HS-5 (cell line): Measurements from ENCODE around the gene IFNA7.
"Not testable (repeated sequence)": the region's sequence is repeated elsewhere in the genome, so short reads cannot be mapped to it uniquely, and the experiment has no call there.

Source experiments
- DNase-seq: peaks from one replicate; pipeline ENCODE4 v3.0.0-alpha.2; 2012; ENCODE audit warnings: low read depth

IFNA7 gene

DNA sequence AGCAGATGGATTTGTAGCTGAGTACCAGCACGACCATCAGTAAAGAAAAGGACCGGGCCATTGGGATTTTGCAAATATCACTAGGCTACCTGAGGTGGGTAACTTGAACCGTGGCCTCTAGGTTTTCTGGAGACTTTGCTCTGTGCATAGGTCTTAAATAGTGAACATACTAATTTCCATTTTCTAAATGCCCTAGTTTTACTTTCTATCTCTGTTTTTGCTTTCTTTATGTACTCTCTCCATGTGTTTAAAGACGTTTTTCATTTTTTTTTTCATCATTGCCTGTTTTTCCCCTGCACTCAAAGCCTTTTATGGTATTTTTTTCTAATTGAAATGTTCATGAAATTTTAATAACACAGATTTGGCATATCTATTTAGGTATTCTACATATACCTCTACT is at the start of gene IFNA7:
Gene IFNA7, minus strand, starts transcription at position 101 of the 400 bp plus-strand sequence. Its CDS starts 40 bp downstream, at position 61.
- not testable (repeated sequence) for DNase-seq

DNA sequence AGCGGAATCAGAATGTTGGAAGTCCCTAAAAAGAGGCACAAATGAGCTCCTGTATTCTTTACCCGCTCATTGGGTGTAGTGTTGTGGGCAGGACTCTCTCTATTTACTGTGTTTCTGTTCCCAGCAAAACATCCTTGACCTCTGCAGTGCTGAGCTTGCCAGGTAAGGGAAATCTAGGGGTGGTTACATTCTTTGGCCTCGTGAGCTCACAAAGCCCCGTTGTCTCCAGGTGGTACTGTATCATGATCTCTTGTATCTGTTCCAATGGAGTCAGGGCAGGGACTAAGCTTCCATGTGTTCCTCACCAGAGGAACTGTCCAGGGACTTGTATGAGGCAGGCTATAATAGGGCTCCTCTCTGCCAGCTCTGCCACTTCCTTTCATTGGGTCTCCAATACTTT is 49.6 kb upstream of the IFNA7 start:
- DNase-seq = no peak

DNA sequence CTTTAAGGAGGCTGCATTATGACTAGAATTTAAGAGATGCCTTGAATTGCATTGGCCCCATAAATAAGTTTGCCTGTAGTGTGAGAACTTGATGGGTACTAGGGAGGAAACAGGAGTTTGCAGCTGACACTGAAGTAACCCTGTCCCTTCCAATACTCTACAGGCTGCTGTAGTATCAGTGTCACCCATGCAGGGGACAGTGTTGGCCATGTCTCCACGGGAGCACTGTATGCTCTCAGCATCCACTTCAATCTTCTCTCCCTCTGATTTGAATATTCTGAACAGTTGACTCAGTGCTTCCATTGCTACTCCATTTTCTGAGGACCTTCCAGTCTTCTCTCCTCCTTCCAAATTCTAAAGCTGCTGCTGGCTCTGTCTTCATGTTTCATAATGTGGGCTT is 49.2 kb upstream of the IFNA7 start:
- DNase-seq = no peak

DNA sequence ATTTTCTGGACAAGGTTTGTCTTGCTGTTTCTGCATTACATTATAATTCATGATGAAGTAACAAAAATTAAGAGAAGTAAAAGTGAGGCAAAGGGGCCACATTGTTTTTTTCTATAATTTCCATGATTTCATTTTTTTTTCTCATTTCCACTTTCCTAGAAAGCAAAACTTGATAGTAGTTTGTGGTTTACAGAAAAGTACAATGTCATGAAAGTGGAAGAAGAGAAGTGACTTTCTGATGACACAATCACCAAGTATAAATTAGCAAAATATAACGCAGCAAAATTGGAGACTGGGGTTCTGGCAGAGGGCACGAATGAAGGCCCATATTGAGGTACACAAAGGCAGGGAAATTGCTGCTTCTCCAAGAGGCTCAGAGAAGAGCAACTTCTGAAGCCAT is 42.8 kb upstream of the IFNA7 start:
- no peak for DNase-seq

DNA sequence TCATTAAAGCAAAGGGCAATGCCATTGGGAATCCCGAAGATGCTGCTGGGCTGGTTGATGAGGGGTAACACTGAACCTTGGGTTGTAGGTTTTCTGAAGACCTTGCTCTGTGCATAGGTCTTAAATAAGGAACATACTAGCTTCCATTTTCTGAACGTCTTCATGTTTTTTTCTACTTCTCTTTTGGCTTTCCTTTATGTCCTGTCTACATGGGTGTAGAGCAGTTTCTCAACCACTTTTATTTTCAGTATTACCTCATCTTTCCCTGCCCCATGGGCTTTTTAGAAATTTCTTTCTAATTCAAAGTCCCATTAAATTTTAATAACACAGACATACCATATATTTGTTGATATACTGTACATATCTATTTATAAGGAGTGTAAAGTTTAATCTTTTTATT is 37.9 kb upstream of the IFNA7 start, which contains the start of gene IFNA14:
Gene IFNA14, minus strand, starts transcription at position 95 of the 400 bp plus-strand sequence. Its CDS starts 70 bp downstream, at position 25.
- DNase-seq = no peak

DNA sequence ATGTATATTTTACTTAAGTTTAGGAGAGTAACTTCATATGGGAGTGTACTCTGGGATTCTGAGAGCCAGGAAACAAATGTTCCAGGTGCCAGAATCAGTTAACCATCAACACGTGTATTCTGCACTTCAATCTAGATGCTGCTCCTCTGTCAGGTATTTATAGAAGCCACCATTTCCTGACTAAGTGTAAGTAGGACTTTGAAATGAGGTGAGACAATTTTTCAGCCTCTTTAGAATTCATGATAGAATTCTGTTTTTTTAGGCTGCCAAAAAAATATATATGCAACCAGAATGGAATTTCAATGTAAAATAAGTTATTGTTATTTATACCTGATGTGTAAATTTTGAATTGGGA is 34.3 kb upstream of the IFNA7 start:
- DNase-seq = not testable (repeated sequence)

DNA sequence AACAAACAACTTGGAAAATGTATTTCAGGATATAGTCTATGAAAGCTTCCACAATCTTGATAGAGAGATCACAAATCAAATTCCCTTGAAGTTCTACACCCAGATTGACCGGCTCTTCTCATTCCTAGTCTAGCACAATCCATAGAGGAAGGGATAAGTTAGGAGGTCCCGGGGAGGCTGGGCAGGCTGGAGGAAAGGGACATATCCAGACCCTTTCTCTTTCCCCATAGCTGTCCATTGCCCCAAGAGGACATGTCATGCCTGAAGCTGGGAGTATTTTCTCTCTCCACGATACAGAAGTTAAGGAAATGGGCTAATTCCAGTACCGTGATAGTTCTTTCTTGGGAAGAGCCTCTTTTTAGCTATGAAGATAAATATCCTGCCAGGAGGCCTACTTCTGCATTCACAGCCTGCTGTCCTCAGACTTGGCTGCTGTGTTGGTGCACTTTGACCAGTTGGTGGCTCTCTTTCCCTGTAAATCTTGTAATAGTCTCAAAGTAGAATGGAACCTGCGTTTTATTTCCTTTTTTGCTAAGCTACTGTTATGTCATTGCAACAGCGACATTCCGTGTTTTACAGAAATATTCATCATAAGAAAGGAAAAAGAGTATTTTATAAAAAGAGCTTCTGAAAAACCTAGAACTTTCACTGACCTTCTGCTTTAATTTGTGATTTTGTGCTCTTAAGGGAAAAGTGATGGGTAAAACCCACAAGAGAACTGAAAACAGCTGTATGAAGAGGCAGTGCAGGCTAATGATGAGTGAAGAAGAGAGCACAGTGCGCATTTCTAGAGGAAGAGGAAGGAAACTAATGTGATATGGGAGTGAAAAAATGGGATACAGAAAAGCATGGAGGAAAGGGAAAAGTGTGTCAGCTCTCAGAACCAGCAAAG is 33.7 kb upstream of the IFNA7 start:
- DNase-seq = peak; percentile 5

DNA sequence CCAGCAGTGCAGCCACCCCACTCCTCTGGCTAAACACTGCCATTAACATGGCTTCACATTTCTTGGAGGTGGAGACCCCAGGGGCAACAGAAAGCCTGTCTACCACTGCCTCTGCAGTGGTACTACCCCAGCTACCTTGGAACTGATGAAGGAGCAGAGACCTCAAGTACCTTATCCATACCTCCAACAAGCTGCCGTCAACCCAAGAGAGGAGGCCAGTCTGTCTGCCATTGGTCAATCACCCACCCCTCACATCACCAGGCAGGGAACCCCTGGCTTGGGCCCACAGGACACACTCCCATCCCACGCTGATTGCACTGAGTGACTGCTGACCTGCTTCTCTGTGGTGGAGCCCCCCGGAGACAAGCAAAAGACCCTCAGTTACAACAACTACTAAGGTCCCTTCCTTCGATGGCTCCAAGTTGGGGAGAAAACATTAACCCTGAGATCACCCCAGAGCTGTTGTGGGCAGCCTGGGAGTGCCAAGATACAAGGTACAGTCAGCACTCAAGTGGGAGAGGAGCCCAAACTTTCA is 32.2 kb upstream of the IFNA7 start:
- DNase-seq = no peak

DNA sequence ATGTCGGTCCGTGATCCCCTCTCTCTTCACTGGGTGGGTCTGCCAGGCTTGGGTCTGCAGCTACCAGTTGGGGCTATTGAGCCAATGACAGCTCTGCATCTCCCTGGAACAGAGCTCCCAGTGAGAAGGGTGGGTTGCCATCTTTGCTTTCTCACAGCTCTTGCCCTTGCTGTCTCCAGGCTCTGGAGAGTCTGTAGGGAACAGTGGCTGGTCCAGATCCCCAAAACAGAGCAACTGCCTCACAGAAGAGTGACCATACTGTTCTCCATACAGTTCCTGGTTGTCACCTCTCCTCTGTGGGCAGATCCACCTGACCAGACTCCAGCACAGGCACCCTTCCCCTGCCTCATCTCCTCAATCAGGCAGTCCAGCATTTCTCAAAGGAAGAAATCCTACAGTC is 31.3 kb upstream of the IFNA7 start:
- DNase-seq = no peak

DNA sequence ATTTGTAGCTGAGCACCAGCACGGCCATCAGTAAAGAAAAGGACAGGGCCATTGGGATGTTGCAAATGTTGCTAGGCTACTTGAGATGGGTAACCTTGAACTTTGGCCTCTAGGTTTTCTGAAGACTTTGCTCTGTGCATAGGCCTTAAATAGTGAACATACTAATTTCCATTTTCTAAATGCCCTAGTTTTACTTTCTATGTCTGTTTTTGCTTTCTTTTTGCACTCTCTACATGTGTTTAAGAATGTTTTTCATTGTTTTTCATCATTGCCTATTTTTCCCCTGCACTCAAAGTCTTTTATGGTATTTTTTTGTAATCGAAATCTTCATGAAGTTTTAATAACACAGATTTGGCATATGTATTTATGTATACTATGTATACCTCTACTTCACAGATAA is 26.1 kb upstream of the IFNA7 start, which contains the start of gene IFNA17:
Gene IFNA17, minus strand, starts transcription at position 101 of the 400 bp plus-strand sequence. Its CDS starts 49 bp downstream, at position 52.
- DNase-seq = no peak

DNA sequence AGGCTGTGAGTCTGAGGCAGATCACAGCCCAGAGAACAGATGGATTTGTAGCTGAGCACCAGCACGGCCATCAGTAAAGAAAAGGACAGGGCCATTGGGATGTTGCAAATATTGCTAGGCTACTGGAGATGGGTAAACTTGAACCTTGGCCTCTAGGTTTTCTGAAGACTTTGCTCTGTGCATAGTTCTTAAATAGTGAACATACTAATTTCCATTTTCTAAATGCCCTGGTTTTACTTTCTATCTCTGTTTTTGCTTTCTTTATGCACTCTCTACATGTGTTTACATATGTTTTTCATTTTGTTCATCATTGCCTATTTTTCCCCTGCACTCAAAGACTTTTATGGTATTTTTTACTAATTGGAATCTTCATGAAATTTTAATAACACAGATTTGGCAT is 15.2 kb upstream of the IFNA7 start, which contains the start of gene IFNA16:
Gene IFNA16, minus strand, starts transcription at position 101 of the 400 bp plus-strand sequence. Its CDS starts 6 bp downstream, at position 95.
- DNase-seq = not testable (repeated sequence)

DNA sequence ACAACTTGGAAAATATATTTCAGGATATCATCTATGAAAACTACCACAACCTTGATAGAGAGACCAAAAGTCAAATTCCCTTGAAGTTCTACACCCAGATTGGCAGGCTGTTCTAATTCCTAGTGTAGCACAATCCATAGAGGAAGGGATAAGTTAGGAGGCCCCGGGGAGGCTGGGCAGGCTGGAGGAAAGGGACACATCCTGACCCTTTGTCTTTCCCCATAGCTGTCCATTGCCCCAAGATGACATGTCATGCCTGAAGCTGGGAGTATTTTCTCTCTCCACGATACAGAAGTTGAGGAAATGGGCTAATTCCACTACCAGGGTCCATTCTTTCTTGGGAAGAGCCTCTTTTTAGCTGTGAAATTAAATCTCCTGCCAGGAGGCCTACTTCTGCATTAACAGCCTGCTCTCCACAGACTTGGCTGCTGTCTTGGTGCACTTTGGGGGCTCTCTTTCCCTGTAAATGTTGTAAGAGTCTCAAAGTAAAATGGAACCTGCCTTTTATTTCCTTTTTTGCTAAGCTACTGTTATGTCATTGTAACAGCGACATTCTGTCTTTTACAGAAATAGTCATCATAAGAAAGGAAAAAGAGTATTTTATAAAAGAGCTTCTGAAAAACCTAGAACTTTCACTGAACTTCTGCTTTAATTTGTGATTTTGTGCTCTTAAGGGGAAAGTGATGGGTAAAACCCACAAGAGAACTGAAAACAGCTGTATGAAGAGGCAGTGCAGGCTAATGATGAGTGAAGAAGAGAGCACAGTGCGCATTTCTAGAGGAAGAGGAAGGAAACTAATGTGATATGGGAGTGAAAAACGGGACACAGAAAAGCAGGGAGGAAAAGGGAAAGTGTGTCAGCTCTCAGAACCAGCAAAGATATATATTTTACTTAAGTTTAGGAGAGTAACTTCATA is 11.7 kb upstream of the IFNA7 start:
- DNase-seq = not testable (repeated sequence)

DNA sequence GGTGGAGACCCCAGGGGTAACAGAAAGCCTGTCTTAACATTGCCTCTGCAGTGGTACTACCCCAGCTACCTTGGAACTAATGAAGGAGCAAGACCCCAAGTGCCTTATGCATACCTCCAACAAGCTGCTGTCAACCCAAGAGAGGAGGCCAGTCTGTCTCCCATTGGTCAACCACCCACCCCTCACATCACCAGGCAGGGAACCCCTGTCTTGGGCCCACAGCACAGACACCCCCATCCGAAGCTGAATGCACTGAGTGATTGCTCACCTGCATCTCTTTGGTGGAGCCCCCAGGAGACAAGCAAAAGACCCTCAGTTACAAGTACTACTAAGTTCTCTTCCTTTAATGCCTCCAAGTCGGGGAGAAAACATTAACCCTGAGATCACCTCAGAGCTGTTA is 10.2 kb upstream of the IFNA7 start:
- not testable (repeated sequence) for DNase-seq

DNA sequence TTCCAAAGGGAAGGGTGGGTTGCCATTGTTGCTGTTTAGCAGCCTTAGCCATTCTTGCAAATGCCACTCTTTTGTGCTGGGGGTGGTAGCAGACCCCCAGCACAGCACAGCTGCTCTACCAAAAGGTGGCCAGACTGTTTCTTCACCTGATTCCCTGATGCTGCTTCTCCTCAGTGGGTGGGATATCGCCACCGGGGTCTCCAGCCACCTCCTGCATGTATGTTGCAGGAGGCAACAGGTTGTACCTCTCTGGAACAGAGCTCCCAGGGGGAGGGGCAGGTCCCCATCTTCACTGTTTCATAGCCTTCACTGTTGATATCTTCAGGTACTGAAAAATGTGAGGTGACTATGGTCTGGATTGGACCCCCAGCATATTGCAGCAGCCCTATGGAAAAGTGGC is 8.8 kb upstream of the IFNA7 start:
- DNase-seq = not testable (repeated sequence)

DNA sequence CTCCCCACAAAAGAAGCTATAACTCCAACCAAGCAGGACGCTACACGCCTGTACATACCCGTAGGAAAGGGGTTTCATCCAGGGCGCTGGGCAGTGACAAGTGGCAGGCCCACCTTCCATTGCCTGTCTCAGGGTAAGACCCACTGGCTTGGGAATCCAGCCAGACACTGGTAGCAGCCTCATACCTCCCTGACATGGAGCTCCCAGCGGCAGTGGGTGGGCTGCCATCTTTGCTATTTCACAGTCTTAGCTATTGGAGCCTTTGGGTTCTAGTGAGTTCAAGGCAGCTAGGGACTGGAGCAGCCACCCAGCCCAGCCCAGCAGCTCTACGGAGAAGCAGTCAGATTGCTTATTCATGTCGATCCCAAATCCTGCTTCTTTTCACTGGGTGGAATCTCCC is 8.3 kb upstream of the IFNA7 start:
- no peak for DNase-seq

DNA sequence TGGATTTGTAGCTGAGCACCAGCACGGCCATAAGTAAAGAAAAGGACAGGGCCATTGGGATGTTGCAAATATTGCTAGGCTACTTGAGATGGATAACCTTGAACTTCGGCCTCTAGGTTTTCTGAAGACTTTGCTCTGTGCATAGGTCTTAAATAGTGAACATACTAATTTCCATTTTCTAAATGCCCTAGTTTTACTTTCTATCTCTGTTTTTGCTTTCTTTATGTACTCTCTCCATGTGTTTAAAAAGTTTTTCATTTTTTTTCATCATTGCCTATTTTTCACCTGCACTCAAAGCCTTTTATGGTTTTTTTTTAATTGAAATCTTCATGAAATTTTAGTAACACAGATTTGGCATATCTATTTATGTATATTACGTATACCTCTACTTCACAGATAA is 5.0 kb upstream of the IFNA7 start, which contains the start of gene IFNA10:
Gene IFNA10, minus strand, starts transcription at position 101 of the 400 bp plus-strand sequence. Its CDS starts 46 bp downstream, at position 55.
- not testable (repeated sequence) for DNase-seq

DNA sequence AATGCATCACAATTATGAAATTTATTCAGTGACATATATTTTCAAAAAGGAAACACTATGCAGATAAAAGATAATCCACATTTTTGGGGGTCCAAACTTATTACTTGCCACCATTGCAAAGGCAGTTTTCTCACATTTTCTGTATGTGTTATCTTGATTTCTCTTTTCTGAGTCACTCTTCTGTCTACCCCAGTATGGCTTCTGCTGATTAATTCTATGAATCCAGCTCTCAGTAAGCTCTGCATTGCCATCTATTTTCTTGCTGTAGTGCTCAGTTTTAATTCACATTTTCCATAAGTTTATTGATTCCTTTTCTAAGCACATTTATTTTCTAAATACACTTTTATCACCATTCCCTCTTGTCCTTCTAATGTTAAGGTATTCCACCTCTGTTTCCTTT is 3.2 kb upstream of the IFNA7 start:
- DNase-seq = no peak

DNA sequence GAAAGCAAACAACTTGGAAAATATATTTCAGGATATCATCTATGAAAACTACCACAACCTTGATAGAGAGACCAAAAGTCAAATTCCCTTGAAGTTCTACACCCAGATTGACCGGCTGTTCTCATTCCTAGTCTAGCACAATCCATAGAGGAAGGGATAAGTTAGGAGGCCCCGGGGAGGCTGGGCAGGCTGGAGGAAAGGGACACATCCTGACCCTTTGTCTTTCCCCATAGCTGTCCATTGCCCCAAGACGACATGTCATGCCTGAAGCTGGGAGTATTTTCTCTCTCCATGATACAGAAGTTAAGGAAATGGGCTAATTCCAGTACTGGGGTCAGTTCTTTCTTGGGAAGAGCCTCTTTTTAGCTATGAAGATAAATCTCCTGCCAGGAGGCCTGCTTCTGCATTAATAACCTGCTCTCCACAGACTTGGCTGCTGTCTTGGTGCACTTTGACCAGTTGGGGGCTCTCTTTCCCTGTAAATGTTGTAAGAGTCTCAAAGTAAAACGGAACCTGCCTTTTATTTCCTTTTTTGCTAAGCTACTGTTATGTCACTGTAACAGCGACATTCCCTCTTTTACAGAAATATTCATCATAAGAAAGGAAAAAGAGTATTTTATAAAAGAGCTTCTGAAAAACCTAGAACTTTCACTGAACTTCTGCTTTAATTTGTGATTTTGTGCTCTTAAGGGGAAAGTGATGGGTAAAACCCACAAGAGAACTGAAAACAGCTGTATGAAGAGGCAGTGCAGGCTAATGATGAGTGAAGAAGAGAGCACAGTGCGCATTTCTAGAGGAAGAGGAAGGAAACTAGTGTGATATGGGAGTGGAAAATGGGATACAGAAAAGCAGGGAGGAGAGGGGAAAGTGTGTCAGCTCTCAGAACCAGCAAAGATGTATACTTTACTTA is 6.9 kb downstream of the IFNA7 start:
- DNase-seq = not testable (repeated sequence)

DNA sequence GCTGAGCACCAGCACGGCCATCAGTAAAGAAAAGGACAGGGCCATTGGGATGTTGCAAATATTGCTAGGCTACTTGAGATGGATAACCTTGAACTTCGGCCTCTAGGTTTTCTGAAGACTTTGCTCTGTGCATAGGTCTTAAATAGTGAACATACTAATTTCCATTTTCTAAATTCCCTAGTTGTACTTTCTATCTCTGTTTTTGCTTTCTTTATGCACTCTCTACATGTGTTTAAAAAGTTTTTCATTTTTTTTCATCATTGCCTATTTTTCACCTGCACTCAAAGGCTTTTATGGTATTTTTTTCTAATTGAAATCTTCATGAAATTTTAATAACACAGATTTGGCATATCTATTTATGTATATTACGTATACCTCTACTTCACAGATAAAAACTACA is 14.5 kb downstream of the IFNA7 start, which contains the start of gene IFNA4:
Gene IFNA4, minus strand, starts transcription at position 101 of the 400 bp plus-strand sequence. Its CDS starts 56 bp downstream, at position 45.
- not testable (repeated sequence) for DNase-seq
